ENCODE results near the gene ARMC6.

The ARMC6 gene

DNA sequence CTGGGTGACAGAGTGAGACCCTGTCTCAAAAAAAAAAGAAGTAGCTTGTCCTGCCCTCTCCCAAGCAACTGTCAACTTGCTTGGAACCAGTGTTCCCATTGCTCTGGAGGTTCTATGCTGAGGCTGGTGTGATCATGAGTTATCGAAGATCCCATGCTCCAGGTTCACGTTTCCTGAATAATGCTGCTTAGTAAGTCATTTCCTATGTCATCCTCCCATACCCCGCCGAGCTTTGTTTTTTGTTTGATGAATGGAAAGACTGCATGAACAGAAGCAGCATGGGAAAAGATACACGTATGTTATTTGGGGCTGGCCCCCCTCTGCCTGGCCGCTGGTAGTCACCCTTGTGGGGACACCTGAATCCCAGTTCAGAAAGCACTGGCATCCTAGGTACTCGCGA, 41.7 kb downstream of the ARMC6 start:
- no peak overlapping the region for H3K4me3 ChIP-seq (ENCODE audit: low read depth, low read length)
- no peak for DNase-seq (ENCODE audit: low read depth)
- TF ChIP-seq POLR2A (IDR thresholded peaks at IDR 0.05; ENCODE audit: extremely low read depth, insufficient read length), result no peak
- no peak for TF ChIP-seq MYC (IDR thresholded peaks at IDR 0.05; ENCODE audit: low read depth, low read length)
- TF ChIP-seq, protein P1, sequence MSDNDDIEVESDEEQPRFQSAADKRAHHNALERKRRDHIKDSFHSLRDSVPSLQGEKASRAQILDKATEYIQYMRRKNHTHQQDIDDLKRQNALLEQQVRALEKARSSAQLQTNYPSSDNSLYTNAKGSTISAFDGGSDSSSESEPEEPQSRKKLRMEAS (IDR thresholded peaks at IDR 0.05; ENCODE audit: low read depth, low read length), result no peak
- TF ChIP-seq, protein P2, sequence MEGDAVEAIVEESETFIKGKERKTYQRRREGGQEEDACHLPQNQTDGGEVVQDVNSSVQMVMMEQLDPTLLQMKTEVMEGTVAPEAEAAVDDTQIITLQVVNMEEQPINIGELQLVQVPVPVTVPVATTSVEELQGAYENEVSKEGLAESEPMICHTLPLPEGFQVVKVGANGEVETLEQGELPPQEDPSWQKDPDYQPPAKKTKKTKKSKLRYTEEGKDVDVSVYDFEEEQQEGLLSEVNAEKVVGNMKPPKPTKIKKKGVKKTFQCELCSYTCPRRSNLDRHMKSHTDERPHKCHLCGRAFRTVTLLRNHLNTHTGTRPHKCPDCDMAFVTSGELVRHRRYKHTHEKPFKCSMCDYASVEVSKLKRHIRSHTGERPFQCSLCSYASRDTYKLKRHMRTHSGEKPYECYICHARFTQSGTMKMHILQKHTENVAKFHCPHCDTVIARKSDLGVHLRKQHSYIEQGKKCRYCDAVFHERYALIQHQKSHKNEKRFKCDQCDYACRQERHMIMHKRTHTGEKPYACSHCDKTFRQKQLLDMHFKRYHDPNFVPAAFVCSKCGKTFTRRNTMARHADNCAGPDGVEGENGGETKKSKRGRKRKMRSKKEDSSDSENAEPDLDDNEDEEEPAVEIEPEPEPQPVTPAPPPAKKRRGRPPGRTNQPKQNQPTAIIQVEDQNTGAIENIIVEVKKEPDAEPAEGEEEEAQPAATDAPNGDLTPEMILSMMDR (IDR thresholded peaks at IDR 0.05; ENCODE audit: low read depth, low read length), result no peak

DNA sequence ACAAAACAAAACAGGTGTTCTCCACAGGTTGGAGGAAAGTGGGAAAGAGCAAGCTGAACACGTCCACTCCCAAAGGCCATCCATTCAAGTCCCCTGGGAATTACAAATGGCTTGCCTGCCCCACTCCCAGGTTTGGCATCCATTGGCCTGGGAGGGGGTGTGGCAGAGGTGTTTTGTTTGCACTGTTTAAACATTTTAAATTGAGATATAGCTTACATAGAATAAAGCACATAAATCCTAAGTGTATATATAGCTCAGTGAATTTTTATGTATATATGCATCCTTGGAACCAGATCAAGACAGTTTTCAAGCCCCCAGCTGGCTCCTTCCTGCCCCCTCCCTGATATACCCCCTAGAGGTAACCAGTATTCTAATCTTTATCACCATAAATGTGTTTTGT, 43.1 kb downstream of the ARMC6 start:
- TF ChIP-seq, protein P2 (IDR thresholded peaks at IDR 0.05; ENCODE audit: low read depth, low read length), result no peak
- TF ChIP-seq MYC (IDR thresholded peaks at IDR 0.05; ENCODE audit: low read depth, low read length) (no peak), POLR2A (IDR thresholded peaks at IDR 0.05; ENCODE audit: extremely low read depth, insufficient read length) (no peak)
- TF ChIP-seq, protein P1 (IDR thresholded peaks at IDR 0.05; ENCODE audit: low read depth, low read length), result no peak
- no peak for DNase-seq (ENCODE audit: low read depth)
- H3K4me3 ChIP-seq (ENCODE audit: low read depth, low read length), result no peak overlapping the region

DNA sequence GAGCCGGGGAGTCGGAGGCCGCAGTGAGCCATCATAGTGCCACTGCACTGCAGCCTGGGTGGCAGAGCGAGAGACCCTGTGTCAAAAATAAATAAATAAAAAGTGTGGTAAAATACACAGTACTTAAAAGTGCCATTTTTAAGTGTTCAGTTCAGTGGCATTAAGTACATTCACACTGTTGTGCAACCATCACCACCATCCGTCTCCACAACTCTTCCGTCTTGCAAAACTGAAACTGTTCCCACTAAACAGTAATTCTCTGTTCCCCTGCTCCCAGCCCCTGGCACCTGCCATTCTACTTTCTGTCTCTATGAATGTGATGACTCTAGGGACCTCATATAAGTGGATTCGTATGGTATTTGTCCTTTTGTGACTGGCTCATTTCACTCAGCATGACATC, 43.7 kb downstream of the ARMC6 start:
- TF ChIP-seq POLR2A (IDR thresholded peaks at IDR 0.05; ENCODE audit: extremely low read depth, insufficient read length) (no peak), MYC (IDR thresholded peaks at IDR 0.05; ENCODE audit: low read depth, low read length) (no peak)
- TF ChIP-seq, protein P1 (IDR thresholded peaks at IDR 0.05; ENCODE audit: low read depth, low read length), result no peak
- TF ChIP-seq, protein P2 (IDR thresholded peaks at IDR 0.05; ENCODE audit: low read depth, low read length), result no peak
- H3K4me3 ChIP-seq (ENCODE audit: low read depth, low read length), result no peak overlapping the region
- peak; percentile 75 for DNase-seq (ENCODE audit: low read depth)

DNA sequence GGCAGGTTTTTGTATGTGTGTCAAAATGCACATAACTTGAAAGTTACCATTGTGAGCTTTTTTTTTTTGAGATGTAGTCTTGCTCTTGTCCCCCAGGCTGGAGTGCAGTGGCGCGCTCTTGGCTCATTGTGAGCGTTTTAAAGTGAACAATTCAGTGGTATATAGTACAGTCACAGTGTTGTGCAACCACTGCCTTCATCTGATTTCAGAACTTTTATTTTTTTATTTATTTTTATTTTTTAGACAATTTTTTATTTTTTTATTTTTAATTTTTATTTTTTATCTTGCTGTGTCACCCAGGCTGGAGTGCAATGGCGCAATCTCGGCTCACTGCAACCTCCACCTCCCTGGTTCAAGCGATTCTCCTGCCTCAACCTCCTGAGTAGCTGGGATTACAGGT, 45.4 kb downstream of the ARMC6 start:
- no peak overlapping the region for H3K4me3 ChIP-seq (ENCODE audit: low read depth, low read length)
- TF ChIP-seq, protein P2 (IDR thresholded peaks at IDR 0.05; ENCODE audit: low read depth, low read length), result no peak
- TF ChIP-seq POLR2A (IDR thresholded peaks at IDR 0.05; ENCODE audit: extremely low read depth, insufficient read length), result no peak
- TF ChIP-seq MYC (IDR thresholded peaks at IDR 0.05; ENCODE audit: low read depth, low read length), result no peak
- TF ChIP-seq, protein P1 (IDR thresholded peaks at IDR 0.05; ENCODE audit: low read depth, low read length), result no peak
- no peak for DNase-seq (ENCODE audit: low read depth)

DNA sequence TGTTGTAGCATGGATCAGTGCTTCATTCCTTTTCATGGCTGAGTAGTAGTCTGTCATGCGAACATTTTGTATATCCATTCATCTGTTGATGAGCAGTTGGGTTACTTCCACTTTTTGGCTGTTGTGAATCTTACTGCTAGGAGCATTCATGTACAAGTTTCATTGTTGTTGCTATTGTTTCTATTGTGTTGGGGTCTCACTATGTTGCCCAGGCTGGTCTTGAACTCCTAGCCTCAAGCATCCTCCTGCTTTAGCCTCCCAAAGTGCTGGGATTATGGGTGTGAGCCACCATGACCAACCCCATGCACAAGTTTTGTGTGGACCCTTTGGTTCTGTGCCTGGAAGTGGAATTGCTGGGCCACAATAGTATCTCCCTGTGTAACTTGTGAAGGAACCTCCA, 46.2 kb downstream of the ARMC6 start:
- TF ChIP-seq, protein P2 (IDR thresholded peaks at IDR 0.05; ENCODE audit: low read depth, low read length), result no peak
- H3K4me3 ChIP-seq (ENCODE audit: low read depth, low read length), result no peak overlapping the region

DNA sequence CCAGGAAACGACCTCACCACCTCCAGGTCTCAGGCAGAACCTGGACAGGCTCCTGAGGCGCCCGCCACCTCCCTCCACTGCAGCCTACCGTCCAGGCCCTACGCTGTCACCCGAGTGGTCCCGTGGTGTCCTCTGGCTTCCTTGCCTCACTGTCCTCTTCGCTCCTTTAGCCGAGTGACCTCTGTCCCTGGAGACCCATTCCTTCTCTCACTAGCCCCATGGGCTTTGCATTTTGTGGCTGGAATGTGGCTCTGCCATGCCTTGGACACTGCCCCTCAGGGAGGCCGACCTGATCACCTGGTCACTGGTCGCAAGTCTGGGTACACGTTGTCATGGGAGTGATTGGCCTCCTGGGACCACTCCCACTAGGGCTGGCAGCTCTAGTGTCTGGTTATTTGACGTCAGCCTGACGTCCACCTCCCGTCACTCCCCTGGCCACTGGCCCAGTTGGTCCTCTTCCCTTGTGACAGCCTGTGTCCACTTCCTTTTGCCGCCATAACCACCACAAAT, 48.3 kb downstream of the ARMC6 start:
- no peak overlapping the region for H3K4me3 ChIP-seq (ENCODE audit: low read depth, low read length)
- TF ChIP-seq MYC (IDR thresholded peaks at IDR 0.05; ENCODE audit: low read depth, low read length), result no peak
- TF ChIP-seq, protein P2 (IDR thresholded peaks at IDR 0.05; ENCODE audit: low read depth, low read length), result no peak
- no peak for DNase-seq (ENCODE audit: low read depth)

More for the DNA sequence above, 46.2 kb downstream of the ARMC6 start:
- DNase-seq (ENCODE audit: low read depth), result no peak

Measured in NB4 (cell line).